Neural progenitor cell (in vitro differentiated cells): Measurements from ENCODE around the gene MLN.

Experiments used
- CTCF ChIP-seq: fragments of 200-600 bp; sonication (generic); IDR thresholded peaks from 2 replicates; pipeline ENCODE4 v1.5.1; 2017; ENCODE audit warnings: antibody characterized with exemption, mild to moderate bottlenecking
- EZH2 ChIP-seq: fragments of 200-600 bp; sonication (generic); IDR thresholded peaks from 2 replicates; pipeline ENCODE4 v1.6.1; 2017; ENCODE audit warnings: antibody characterized with exemption, mild to moderate bottlenecking, moderate library complexity

- TF ChIP-seq CTCF = no peak
- TF ChIP-seq EZH2 = no peak
Observed at GRCh38 chr6:33837971-33838665, 34.3 kb upstream of the MLN start.
